GM12872 (cell line): Measurements from ENCODE around the gene PLCD1.

Experiments used
- TF ChIP-seq, protein P1 (sequence below): IDR thresholded peaks from 3 replicates; pipeline ENCODE4 v1.5.1; 2011; ENCODE audit warnings: low read depth, mild to moderate bottlenecking, low read length, moderate library complexity; ENCODE audit not compliant: insufficient read depth

The PLCD1 gene

DNA sequence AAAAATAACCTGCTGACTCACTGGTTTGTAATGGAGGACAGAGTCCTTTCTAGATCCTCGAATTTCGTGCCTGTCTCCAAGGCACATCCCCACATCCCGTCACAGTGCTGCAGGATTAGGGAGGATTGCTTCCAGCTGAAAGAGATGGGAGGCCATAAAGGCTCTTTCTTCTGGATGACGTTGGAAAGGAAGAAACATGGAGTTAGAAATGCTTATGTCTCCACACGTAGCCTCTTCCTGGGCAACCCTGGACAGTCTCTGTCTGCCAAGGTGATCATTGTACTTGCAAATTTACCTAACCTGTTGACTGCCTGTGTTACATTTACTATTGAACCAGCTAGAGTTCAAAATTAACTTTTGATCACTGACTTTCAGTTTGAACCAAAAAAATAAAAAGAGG lies 66.4 kb downstream of the PLCD1 start:
- TF ChIP-seq, protein P1, sequence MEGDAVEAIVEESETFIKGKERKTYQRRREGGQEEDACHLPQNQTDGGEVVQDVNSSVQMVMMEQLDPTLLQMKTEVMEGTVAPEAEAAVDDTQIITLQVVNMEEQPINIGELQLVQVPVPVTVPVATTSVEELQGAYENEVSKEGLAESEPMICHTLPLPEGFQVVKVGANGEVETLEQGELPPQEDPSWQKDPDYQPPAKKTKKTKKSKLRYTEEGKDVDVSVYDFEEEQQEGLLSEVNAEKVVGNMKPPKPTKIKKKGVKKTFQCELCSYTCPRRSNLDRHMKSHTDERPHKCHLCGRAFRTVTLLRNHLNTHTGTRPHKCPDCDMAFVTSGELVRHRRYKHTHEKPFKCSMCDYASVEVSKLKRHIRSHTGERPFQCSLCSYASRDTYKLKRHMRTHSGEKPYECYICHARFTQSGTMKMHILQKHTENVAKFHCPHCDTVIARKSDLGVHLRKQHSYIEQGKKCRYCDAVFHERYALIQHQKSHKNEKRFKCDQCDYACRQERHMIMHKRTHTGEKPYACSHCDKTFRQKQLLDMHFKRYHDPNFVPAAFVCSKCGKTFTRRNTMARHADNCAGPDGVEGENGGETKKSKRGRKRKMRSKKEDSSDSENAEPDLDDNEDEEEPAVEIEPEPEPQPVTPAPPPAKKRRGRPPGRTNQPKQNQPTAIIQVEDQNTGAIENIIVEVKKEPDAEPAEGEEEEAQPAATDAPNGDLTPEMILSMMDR, result no peak

GRCh38 chr3:37961622-37962431 lies 67.6 kb downstream of the PLCD1 start:
- TF ChIP-seq, protein P1, result no peak

- TF ChIP-seq, protein P1, result no peak
Observed at GRCh38 chr3:37957539-37957936, 71.9 kb downstream of the PLCD1 start.
